ENCODE data around the gene SEC61A1.
A peak's percentile ranks its signal among the peaks of the same experiment; 100 is the strongest.

The SEC61A1 gene

GRCh38 chr3:128060473-128061381, 8.5 kb downstream of the SEC61A1 start:
- no peak for DNase-seq (ENCODE audit: low read depth)

- no peak for DNase-seq (ENCODE audit: low read depth)
These were observed 10.0 kb downstream of the SEC61A1 start for GRCh38 chr3:128062033-128062745.

GRCh38 chr3:128063865-128064264, 11.6 kb downstream of the SEC61A1 start:
- no peak for DNase-seq (ENCODE audit: low read depth)

GRCh38 chr3:128064962-128065361, 12.7 kb downstream of the SEC61A1 start:
- DNase-seq (ENCODE audit: low read depth): no peak

GRCh38 chr3:128066114-128066513, 13.9 kb downstream of the SEC61A1 start:
- no peak for DNase-seq (ENCODE audit: low read depth)

- DNase-seq (ENCODE audit: low read depth): no peak
These were observed 14.4 kb downstream of the SEC61A1 start for GRCh38 chr3:128066676-128067075.

GRCh38 chr3:128067489-128067888, 15.3 kb downstream of the SEC61A1 start:
- no peak for DNase-seq (ENCODE audit: low read depth)

- no peak for DNase-seq (ENCODE audit: low read depth)
These were observed 16.0 kb downstream of the SEC61A1 start for GRCh38 chr3:128068156-128068620.

GRCh38 chr3:128069271-128069670, 17.0 kb downstream of the SEC61A1 start:
- DNase-seq (ENCODE audit: low read depth): no peak

GRCh38 chr3:128070898-128071591, 18.8 kb downstream of the SEC61A1 start:
- DNase-seq (ENCODE audit: low read depth): no peak

GRCh38 chr3:128071771-128072453, 19.7 kb downstream of the SEC61A1 start:
- no peak for DNase-seq (ENCODE audit: low read depth)

GRCh38 chr3:128072454-128073184, 20.4 kb downstream of the SEC61A1 start:
- no peak for DNase-seq (ENCODE audit: low read depth)

GRCh38 chr3:128073185-128073725, 21.0 kb downstream of the SEC61A1 start:
- no peak for DNase-seq (ENCODE audit: low read depth)

GRCh38 chr3:128073807-128074206, 21.6 kb downstream of the SEC61A1 start:
- DNase-seq (ENCODE audit: low read depth): no peak

GRCh38 chr3:128074851-128075521, 22.7 kb downstream of the SEC61A1 start:
- no peak for DNase-seq (ENCODE audit: low read depth)

GRCh38 chr3:128075522-128076482, 23.6 kb downstream of the SEC61A1 start:
- peak; percentile 78 for DNase-seq (ENCODE audit: low read depth)

- no peak for DNase-seq (ENCODE audit: low read depth)
These were observed 24.4 kb downstream of the SEC61A1 start for GRCh38 chr3:128076483-128077201.

GRCh38 chr3:128077202-128077624, 25.0 kb downstream of the SEC61A1 start:
- no peak for DNase-seq (ENCODE audit: low read depth)
